HEK293 (cell line): Measurements from ENCODE around the gene B3GAT1.

ENCODE experiments used
- CTCF ChIA-PET: fragments of 350-600 bp; formaldehyde crosslinking; extraction: SDS; loops from one replicate; lab custom pipeline; 2021; ENCODE audit warnings: antibody characterized with exemption; lab: Yijun Ruan, JAX
- POLR2A ChIA-PET: fragments of 300-600 bp; formaldehyde crosslinking; extraction: SDS; loops from one replicate; lab custom pipeline; 2020; ENCODE audit warnings: antibody characterized with exemption, inconsistent platforms; lab: Yijun Ruan, JAX
- H3K27ac ChIP-seq: fragments of 200-500 bp; sonication (Bioruptor generic); 2 replicates; pipeline ENCODE4 v1.5.1; 2014; ENCODE audit warnings: low read depth, low read length, control low read depth, inconsistent platforms; ENCODE audit errors: extremely low read depth
- H3K36me3 ChIP-seq, 2 experiments: fragments of 200-500 bp in 1 of 2; sonication (Bioruptor generic) in 1 of 2; 1 replicate in 1 of 2; 2 replicates in 1 of 2; pipeline ENCODE4 v1.5.1; 2014 to 2017; ENCODE audit warnings: inconsistent platforms in 2 of 2, low read length in 2 of 2; ENCODE audit not compliant: control insufficient read depth in 2 of 2, insufficient read depth in 1 of 2
- H3K4me1 ChIP-seq: fragments of 200-500 bp; sonication (Bioruptor generic); 2 replicates; pipeline ENCODE4 v1.5.1; 2014; ENCODE audit warnings: mild to moderate bottlenecking, low read length, inconsistent platforms; ENCODE audit not compliant: control insufficient read depth, insufficient read depth
- H3K4me3 ChIP-seq: 2 replicates; pipeline ENCODE4 v1.5.1; 2011; ENCODE audit warnings: low read depth, mild to moderate bottlenecking, control low read depth, low read length, moderate library complexity
- H3K9me3 ChIP-seq: fragments of 200-500 bp; sonication (Bioruptor generic); 2 replicates; pipeline ENCODE4 v1.5.1; 2014; ENCODE audit warnings: low read depth, low read length, inconsistent platforms; ENCODE audit not compliant: control insufficient read depth, insufficient read depth
- GLI4 ChIP-seq: fragments of 450-650 bp; formaldehyde crosslinking; IDR thresholded peaks from 2 replicates; pipeline ENCODE4 v1.5.1; 2016; ENCODE audit warnings: missing biosample characterization, missing genetic modification characterization
- TRIM28 ChIP-seq: IDR thresholded peaks from 2 replicates; pipeline ENCODE4 v1.6.1; 2011; ENCODE audit warnings: low read length, control low read depth, borderline replicate concordance
- ZFP41 ChIP-seq: fragments of 450-650 bp; formaldehyde crosslinking; IDR thresholded peaks from 2 replicates; pipeline ENCODE4 v1.5.1; 2016; ENCODE audit warnings: missing biosample characterization, missing genetic modification characterization, borderline replicate concordance
- ZNF146 ChIP-seq: fragments of 450-650 bp; formaldehyde crosslinking; IDR thresholded peaks from 2 replicates; pipeline ENCODE4 v1.5.1; 2016; ENCODE audit warnings: missing biosample characterization, missing genetic modification characterization
- ZNF157 ChIP-seq: fragments of 450-650 bp; formaldehyde crosslinking; IDR thresholded peaks from 2 replicates; pipeline ENCODE4 v1.5.1; 2016; ENCODE audit warnings: missing biosample characterization, missing genetic modification characterization
- ZNF335 ChIP-seq: fragments of 450-650 bp; formaldehyde crosslinking; conservative IDR thresholded peaks from 2 replicates; pipeline ENCODE4 v1.5.1; 2016; ENCODE audit warnings: missing biosample characterization, missing genetic modification characterization
- ZNF354C ChIP-seq: fragments of 450-650 bp; formaldehyde crosslinking; IDR thresholded peaks from 2 replicates; pipeline ENCODE4 v1.5.1; 2016; ENCODE audit warnings: missing biosample characterization, missing genetic modification characterization, low read depth, borderline replicate concordance
- ZNF366 ChIP-seq: fragments of 450-650 bp; formaldehyde crosslinking; conservative IDR thresholded peaks from 2 replicates; pipeline ENCODE4 v1.5.1; 2016; ENCODE audit warnings: missing biosample characterization, missing genetic modification characterization
- ZNF37A ChIP-seq: fragments of 450-650 bp; IDR thresholded peaks from 2 replicates; pipeline ENCODE4 v1.5.1; 2018; ENCODE audit warnings: missing biosample characterization, missing genetic modification characterization
- ZNF473 ChIP-seq: fragments of 450-650 bp; formaldehyde crosslinking; IDR thresholded peaks from 2 replicates; pipeline ENCODE4 v1.5.1; 2017; ENCODE audit warnings: missing biosample characterization, missing genetic modification characterization
- ZNF626 ChIP-seq: fragments of 450-650 bp; sonication (Bioruptor Pico); formaldehyde crosslinking; IDR thresholded peaks from 2 replicates; pipeline ENCODE4 v1.5.1; 2018; ENCODE audit warnings: missing biosample characterization, missing genetic modification characterization, inconsistent platforms
- ZNF747 ChIP-seq: fragments of 450-650 bp; formaldehyde crosslinking; IDR thresholded peaks from 2 replicates; pipeline ENCODE4 v1.5.1; 2016; ENCODE audit warnings: missing biosample characterization, missing genetic modification characterization
- ZNF791 ChIP-seq: fragments of 450-650 bp; formaldehyde crosslinking; IDR thresholded peaks from 2 replicates; pipeline ENCODE4 v1.5.1; 2016; ENCODE audit warnings: missing biosample characterization, missing genetic modification characterization
- ZNF837 ChIP-seq: fragments of 450-650 bp; formaldehyde crosslinking; IDR thresholded peaks from 2 replicates; pipeline ENCODE4 v1.5.1; 2016; ENCODE audit warnings: missing biosample characterization, missing genetic modification characterization
- TF ChIP-seq, protein P1 (sequence below): fragments of 450-650 bp; formaldehyde crosslinking; IDR thresholded peaks from 2 replicates; pipeline ENCODE4; 2016; ENCODE audit warnings: missing biosample characterization, missing genetic modification characterization
- TF ChIP-seq, protein P2 (sequence below): fragments of 450-650 bp; formaldehyde crosslinking; IDR thresholded peaks from 2 replicates; pipeline ENCODE4 v1.5.1; 2016; ENCODE audit warnings: missing biosample characterization, missing genetic modification characterization
- TF ChIP-seq, protein P3 (sequence below): fragments of 450-650 bp; formaldehyde crosslinking; IDR thresholded peaks from 2 replicates; pipeline ENCODE4 v1.5.1; 2016; ENCODE audit warnings: missing biosample characterization, missing genetic modification characterization
- TF ChIP-seq, protein P4 (sequence below): fragments of 450-650 bp; formaldehyde crosslinking; IDR thresholded peaks from 2 replicates; pipeline ENCODE4 v1.5.1; 2016; ENCODE audit warnings: missing biosample characterization, missing genetic modification characterization

Gene B3GAT1

DNA sequence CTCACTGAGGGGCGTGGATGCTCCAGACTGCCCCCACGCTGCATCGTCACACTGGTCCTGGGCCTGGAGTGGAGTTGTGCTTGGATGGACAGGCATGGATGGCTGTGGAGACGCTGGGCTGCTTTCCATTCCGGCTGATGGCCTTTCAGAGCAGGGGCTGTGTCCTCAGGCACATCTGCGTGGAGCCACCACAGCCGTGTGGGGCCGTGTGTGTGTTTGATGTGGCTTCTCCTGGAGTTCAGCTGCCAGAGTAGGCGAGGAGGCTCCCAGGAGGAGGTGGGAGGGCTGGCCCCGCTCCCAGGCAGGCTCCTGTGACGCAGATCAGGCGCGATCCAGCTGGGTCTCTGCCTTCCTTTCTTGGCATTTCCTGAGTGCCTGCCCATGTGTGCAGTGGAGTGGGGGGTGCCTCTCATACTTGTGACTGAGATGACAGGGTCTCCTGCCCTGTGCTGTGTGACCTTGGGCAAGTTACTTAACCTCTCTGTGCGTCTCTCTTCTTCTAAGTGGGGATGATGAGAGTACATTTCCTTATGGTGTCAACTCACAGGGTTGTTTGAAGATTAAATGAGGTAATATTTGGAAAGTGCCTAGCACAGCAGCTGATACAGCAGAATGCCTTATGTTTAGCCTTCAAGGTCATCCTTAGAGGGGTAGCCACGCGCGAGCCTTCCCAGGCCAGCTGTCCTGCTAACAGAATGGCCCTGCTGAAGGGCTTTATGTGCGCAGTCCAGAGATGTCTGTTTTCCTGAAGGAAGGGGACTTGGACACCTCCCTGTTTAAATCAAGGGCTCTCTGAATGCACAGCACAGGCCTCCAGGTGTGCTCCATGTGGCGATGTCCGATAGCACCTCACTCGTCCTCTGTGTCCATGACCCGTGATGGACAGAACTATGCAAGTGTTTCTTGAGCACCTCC is 46.8 kb downstream of the B3GAT1 start (continued):
- TF ChIP-seq, protein P1, sequence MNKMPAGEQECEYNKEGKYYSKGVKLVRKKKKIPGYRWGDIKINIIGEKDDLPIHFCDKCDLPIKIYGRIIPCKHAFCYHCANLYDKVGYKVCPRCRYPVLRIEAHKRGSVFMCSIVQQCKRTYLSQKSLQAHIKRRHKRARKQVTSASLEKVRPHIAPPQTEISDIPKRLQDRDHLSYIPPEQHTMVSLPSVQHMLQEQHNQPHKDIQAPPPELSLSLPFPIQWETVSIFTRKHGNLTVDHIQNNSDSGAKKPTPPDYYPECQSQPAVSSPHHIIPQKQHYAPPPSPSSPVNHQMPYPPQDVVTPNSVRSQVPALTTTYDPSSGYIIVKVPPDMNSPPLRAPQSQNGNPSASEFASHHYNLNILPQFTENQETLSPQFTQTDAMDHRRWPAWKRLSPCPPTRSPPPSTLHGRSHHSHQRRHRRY = no peak

DNA sequence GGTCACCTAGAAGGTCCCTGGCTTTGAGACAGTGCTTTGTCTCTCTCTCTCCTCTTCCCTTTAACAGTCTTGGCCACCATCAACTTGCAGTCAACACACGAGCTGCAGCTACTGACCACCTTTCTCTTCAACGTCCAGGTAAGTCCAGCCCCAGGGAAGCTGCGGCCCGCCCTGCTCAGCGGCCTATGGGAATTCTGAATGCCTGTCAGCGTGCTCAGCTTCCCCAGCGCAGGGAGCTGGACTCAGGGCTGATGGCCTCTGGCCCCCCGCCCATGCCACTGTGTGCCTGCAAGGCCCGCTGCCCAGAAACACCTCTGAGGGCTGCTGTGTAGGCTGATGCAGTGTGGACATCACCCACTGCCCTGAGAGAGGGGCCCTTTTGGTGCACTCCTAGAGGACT is 47.8 kb downstream of the B3GAT1 start:
- no peak overlapping the region for H3K27ac ChIP-seq
- no peaks in the 10 kb centered on the region for H3K4me1 ChIP-seq
- H3K36me3 ChIP-seq = peaks cover 0 to 5% of the 10 kb centered on the region in 2 experiments; a peak in 1 of 3 replicates
- H3K9me3 ChIP-seq = no peaks in the 10 kb centered on the region
- no peak overlapping the region for H3K4me3 ChIP-seq
- ChIA-PET CTCF (no interaction called here), POLR2A (no interaction called here)
- TF ChIP-seq TRIM28 = no peak
- no peak for TF ChIP-seq ZNF354C (tag by site-specific recombination)
- TF ChIP-seq, protein P2, sequence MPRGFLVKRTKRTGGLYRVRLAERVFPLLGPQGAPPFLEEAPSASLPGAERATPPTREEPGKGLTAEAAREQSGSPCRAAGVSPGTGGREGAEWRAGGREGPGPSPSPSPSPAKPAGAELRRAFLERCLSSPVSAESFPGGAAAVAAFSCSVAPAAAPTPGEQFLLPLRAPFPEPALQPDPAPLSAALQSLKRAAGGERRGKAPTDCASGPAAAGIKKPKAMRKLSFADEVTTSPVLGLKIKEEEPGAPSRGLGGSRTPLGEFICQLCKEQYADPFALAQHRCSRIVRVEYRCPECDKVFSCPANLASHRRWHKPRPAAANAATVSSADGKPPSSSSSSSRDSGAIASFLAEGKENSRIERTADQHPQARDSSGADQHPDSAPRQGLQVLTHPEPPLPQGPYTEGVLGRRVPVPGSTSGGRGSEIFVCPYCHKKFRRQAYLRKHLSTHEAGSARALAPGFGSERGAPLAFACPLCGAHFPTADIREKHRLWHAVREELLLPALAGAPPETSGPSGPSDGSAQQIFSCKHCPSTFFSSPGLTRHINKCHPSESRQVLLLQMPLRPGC (tag by site-specific recombination) = no peak
- TF ChIP-seq ZNF366 (tag by site-specific recombination) = no peak
- no peak for TF ChIP-seq ZNF626 (tag by site-specific recombination)
- TF ChIP-seq ZNF837 (tag by site-specific recombination) = no peak
- no peak for TF ChIP-seq ZNF37A
- TF ChIP-seq ZNF747 (tag by site-specific recombination) = no peak
- TF ChIP-seq ZFP41 (tag by site-specific recombination) = no peak
- no peak for TF ChIP-seq ZNF791
- TF ChIP-seq, protein P3, sequence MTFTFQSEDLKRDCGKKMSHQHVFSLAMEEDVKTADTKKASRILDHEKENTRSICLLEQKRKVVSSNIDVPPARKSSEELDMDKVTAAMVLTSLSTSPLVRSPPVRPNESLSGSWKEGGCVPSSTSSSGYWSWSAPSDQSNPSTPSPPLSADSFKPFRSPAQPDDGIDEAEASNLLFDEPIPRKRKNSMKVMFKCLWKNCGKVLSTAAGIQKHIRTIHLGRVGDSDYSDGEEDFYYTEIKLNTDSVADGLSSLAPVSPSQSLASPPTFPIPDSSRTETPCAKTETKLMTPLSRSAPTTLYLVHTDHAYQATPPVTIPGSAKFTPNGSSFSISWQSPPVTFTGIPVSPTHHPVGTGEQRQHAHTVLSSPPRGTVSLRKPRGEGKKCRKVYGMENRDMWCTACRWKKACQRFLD = no peak
- no peak for TF ChIP-seq ZNF157 (tag by site-specific recombination)
- no peak for TF ChIP-seq ZNF146
- TF ChIP-seq GLI4 = no peak
- TF ChIP-seq ZNF473 (tag by site-specific recombination) = no peak

DNA sequence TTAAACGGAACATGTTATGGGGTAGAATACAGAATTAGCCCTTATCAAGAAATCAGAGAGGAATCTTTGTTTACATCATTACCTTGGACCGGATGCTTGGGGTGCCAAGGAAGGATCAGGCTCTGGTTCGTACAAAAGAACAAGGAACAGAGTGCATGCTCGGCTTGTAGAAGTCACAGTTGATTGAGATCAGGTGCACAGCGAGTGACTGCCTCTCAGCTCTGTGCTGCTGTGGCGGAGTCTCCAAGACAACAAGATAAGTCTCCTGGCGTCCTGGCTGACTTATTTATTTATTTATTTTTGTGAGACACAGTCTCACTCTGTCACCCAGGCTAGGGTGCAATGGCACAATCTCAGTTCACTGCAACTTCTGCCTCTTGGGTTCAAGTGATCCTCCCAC is 48.5 kb downstream of the B3GAT1 start:
- no peak for TF ChIP-seq ZNF335 (tag by site-specific recombination)
- TF ChIP-seq, protein P4, sequence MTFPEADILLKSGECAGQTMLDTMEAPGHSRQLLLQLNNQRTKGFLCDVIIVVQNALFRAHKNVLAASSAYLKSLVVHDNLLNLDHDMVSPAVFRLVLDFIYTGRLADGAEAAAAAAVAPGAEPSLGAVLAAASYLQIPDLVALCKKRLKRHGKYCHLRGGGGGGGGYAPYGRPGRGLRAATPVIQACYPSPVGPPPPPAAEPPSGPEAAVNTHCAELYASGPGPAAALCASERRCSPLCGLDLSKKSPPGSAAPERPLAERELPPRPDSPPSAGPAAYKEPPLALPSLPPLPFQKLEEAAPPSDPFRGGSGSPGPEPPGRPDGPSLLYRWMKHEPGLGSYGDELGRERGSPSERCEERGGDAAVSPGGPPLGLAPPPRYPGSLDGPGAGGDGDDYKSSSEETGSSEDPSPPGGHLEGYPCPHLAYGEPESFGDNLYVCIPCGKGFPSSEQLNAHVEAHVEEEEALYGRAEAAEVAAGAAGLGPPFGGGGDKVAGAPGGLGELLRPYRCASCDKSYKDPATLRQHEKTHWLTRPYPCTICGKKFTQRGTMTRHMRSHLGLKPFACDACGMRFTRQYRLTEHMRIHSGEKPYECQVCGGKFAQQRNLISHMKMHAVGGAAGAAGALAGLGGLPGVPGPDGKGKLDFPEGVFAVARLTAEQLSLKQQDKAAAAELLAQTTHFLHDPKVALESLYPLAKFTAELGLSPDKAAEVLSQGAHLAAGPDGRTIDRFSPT (tag by site-specific recombination) = no peak
- H3K36me3 ChIP-seq = peaks cover 0 to 2% of the 10 kb centered on the region in 2 experiments; a peak in 1 of 3 replicates
- no peak overlapping the region for H3K4me3 ChIP-seq
- no peaks in the 10 kb centered on the region for H3K4me1 ChIP-seq
- H3K9me3 ChIP-seq = no peaks in the 10 kb centered on the region
- no peak overlapping the region for H3K27ac ChIP-seq
- ChIA-PET CTCF (no interaction called here), POLR2A (no interaction called here)
